GM21381 (cell line): Measurements from ENCODE around the gene WNK1.
"Not testable (repeated sequence)": the region's sequence is repeated elsewhere in the genome, so short reads cannot be mapped to it uniquely, and the experiment has no call there.

Experiments used
- ATAC-seq: cut with Tn5 transposase; IDR thresholded peaks from one replicate; pipeline ENCODE4 v1.9.1; 2021; ENCODE audit warnings: mild to moderate bottlenecking, moderate library complexity; ENCODE audit not compliant: unreplicated experiment

The WNK1 gene

DNA sequence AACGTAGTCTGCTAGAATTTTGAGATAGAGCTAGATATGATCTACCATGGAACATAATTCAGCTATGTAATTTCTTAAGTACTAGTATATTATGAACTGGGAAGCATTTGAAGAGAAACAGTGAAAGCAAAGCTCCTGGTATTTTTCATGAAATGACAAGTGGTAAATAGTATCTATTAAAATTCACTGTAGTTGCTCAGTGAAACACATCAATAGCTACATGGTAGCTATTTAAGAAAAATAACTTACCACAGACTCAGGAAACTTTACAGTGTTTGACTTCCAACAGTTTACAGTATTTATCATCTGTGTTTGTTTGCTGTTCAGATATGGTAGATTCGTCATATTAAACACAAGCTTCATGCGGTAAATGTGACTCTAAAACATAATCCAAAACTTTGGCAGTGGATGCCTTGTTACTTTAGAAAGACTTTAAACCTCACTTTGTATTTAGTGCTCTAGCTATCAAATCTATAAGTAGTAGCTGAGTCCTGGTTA is 25.2 kb downstream of the WNK1 start:
- no peak for ATAC-seq

- ATAC-seq: no peak
Measured at GRCh38 chr12:778615-779014, 26.2 kb downstream of the WNK1 start.

- ATAC-seq: no peak
Measured at GRCh38 chr12:779745-780734, 27.7 kb downstream of the WNK1 start.

DNA sequence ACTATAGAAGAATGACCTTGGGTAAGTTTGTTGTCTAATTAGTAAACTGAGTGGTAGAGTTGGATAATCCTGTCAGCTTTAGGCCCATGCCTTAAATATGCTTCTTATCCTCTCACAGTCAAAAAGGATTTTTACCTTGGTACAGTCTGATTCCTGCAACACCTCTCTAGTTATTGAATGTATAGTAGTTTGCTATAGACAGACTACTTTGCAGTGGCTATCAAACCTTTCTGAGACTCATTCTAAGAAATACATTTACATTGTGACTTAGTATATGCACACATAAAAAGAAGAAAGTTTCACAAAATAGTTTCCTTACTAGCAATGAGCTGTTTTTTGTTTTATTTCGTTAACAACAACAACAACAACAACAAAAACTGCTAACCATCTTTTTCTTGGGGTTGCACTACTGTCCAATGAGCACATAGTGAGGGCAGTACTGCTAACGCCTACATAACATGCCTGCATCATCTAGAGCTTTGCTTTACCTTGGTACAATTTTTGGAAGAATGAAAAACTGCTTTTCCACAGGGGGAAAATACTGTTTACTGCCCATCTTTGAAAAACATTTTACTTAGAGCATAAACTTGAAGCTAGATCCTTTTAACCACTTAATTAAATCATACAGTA is 28.5 kb downstream of the WNK1 start:
- no peak for ATAC-seq

- ATAC-seq: no peak
Measured at GRCh38 chr12:785706-786105, 33.3 kb downstream of the WNK1 start.

DNA sequence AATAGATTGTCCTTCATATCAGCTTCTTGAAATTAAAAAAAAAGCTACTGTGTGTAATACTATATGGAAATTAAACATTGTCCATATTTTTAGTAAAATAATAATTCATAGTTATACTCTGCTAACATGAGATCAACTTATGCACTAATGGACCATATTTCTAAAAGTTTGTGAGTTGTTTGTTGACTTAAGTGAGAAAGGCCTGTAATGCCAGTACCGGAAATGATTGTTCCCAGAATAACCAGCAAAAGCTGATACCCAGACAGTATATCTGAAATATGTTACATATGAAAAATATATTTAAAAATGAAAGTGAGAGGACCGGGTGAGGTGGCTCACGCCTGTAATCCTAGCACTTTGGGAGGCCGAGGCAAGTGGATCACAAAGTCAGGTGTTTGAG is 35.9 kb downstream of the WNK1 start:
- ATAC-seq: no peak

GRCh38 chr12:788762-789161 is 36.4 kb downstream of the WNK1 start:
- ATAC-seq: not testable (repeated sequence)

GRCh38 chr12:789852-790563 is 37.6 kb downstream of the WNK1 start:
- ATAC-seq: no peak

- no peak for ATAC-seq
Measured at GRCh38 chr12:790608-791007, 38.2 kb downstream of the WNK1 start.

DNA sequence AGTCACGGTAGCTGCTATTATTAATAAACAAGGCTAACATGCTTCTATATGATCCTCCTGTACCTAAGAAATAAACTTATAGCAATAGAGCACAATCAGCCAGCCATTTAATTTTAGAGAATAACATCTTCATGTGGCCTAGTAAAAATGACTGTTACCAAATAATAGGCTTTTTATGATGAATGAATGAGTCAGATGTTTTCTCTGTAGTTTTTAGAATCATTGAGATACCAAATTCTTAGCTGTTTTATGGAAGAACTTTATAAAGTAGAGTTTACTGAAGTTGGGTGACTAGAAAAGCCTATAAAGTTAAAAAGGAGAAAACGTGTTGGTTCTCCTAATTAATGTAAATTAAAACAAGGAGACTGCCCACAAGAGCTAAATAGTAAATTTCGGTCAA is 40.7 kb downstream of the WNK1 start:
- ATAC-seq: no peak

- no peak for ATAC-seq
Measured at GRCh38 chr12:793711-794110, 41.3 kb downstream of the WNK1 start.

DNA sequence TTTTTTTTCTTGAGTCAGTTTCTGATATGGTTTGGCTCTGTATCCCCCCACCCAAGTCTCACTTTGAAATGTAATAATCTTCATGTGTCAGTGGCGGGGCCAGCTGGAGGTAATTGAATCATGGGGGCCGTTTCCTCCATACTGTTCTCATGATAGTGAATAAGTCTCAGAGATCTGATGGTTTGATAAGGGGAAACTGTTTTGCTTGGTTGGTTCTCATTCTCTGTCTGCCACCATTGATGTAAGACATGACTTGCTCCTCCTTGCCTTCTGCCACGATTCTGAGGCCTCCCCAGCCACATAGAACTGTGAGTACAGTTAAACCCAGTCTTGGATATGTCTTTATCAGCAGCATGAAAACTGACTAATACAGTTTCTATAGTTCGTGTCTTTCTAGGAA is 42.9 kb downstream of the WNK1 start:
- no peak for ATAC-seq

DNA sequence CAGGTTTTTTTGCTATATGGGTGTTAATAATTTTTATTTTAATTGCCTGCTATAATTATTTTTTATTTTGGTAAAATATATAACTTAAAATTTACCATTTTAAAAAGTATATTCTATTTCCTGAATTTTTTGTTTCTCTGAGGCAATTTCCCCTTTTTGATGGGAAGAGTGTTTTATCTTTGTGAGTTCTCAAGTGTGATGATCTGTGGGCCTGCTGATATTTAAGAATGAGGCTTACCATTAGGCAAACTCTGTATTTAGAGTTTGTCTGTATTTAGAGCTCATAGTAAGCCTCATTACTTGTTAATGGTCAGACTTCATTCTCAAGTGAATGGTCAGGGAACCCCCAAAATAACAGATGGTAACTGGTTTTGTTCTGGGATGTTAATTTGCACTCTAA is 48.0 kb downstream of the WNK1 start:
- ATAC-seq: no peak

DNA sequence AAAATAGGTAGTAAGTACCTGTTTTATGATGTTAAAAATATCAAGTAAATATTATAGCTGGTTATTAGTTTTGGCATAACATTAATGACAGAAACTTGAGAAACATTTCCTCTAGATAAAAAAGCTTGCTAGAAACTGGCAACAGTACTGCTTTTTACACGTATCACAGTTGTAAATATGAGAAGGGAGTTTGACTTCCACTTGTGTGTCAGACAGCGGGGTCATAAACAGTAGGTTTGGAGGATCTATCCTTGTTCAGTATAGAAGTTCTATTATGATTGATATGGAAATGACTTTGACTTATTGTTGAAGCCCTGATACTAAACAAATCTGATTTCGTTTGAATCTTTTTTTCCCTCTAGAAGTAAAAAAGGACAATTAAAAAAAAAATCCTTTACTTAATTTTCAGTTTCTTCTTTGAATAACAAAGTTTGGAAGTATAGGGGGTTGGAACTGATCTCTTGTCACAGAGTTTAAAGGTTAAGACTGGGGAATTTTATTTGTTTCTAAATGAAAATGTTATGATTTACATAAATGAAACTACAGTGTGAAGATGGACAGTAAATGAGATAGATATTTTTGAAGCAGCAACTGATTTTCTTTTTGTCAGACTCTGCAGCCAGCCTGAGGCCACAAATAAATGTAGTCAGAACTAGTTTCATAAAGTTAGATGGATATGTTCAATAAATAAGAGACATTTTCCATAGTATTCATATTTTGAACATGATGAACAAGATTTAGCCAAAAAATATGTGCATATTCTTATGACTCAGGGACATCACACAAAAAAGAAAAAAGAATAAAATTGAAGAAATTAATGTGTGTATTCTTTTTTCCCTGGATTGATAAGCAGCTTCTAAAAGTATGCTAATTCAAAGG is 50.1 kb downstream of the WNK1 start:
- ATAC-seq: no peak

DNA sequence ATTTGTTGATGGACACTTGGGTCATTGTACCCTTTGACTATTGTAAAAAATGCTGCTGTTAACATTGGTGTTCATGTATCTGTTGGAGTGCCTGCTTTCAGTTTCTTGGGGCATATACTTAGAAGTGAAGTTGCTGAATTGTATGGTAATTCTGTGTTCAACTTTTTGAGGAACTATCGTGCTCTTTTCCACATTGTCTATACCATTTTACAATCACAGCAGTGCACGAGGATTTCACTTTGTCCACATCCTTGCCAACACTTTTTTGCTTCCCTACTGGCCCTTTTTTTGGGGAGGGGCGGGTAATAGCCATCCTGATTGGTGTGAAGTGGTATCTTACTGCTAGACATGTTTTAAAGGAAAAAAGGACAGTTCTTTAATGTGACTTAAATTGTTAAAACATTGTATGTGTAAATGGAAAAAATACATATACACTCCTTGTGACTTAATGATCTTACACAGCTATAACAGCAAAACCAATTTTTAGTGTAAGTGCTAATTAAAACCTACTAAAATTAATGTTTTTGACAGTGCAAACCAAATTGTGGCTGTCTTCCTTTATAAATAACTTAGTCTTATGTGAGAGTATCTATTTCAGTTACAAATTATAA is 52.7 kb downstream of the WNK1 start:
- ATAC-seq: no peak

- ATAC-seq: no peak
Measured at GRCh38 chr12:806200-806791, 53.9 kb downstream of the WNK1 start.

GRCh38 chr12:807041-807735 is 54.8 kb downstream of the WNK1 start:
- ATAC-seq: no peak

GRCh38 chr12:810116-810515 is 57.7 kb downstream of the WNK1 start:
- ATAC-seq: no peak
